Measurements from ENCODE around the gene COL4A2.

COL4A2 gene

DNA sequence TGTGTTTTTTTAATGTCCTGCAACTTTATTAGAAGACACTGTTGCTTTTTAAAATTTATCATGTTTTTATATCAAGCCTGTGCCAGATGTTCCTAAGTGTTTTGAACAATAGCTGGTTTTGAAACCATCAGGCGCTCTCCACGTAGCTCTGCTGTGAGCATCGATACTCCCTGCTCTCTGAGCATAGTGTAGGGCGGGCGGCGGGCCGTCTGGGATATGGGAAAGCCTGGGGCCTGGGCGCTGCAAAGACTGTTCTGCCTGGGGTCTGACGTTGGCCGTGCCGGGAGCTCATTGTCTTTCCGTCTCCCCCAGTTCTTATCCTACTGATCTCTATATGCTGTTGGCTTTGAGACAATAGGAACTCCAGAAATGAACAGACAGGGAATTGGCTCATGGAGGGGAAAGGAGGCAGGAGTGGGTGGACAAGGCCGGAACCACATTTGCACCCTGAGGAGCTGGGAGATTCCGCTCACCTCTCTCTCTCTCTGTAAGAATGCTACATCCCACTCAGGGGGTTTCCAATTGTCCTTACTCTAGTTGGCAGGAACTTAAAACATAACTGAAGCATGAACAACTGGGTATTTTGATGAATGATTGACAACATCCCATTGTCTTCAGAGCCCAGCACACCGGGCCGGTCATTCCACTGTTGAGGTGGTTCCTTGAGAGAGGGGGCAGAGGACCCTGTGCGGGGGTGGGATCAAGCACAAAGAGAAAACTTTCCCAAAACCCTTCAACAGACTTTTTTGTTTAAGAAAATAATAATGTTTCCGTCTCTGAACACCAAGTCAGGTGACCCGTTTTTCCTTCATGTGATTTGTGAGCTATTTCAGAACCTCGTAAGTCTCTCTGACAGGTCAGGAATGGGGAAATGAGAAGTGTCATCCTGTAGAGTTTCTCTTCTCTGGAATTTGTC is 64.7 kb downstream of the COL4A2 start:
- H3K4me3 ChIP-seq (ENCODE audit: control insufficient read depth, low read depth, low read length): no peak overlapping the region
- no peak for DNase-seq (ENCODE audit: low read depth)
- TF ChIP-seq, protein P1, sequence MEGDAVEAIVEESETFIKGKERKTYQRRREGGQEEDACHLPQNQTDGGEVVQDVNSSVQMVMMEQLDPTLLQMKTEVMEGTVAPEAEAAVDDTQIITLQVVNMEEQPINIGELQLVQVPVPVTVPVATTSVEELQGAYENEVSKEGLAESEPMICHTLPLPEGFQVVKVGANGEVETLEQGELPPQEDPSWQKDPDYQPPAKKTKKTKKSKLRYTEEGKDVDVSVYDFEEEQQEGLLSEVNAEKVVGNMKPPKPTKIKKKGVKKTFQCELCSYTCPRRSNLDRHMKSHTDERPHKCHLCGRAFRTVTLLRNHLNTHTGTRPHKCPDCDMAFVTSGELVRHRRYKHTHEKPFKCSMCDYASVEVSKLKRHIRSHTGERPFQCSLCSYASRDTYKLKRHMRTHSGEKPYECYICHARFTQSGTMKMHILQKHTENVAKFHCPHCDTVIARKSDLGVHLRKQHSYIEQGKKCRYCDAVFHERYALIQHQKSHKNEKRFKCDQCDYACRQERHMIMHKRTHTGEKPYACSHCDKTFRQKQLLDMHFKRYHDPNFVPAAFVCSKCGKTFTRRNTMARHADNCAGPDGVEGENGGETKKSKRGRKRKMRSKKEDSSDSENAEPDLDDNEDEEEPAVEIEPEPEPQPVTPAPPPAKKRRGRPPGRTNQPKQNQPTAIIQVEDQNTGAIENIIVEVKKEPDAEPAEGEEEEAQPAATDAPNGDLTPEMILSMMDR (conservative IDR thresholded peaks at IDR 0.05; ENCODE audit: control insufficient read depth, insufficient read depth, low read depth, low read length): no peak

DNA sequence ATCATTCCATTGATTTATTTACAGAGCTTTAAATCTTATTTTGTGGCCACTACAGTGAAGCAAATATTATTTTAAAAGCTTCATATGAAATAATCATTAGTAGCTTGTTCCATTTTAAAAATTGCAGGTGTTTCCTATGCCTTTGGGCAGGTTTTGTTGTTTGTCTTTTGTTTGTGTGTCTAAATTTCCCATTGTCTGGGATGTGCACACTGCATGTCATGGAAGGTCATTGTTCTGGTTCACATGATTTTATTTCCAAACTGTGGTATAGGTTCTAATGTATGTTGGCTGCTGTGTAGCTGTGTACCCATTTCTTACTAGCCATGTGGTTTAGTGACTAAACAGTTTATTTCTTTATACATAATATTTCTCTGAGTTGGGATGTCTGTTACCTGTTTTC is 65.6 kb downstream of the COL4A2 start:
- TF ChIP-seq, protein P1 (conservative IDR thresholded peaks at IDR 0.05; ENCODE audit: control insufficient read depth, insufficient read depth, low read depth, low read length): no peak
- H3K4me3 ChIP-seq (ENCODE audit: control insufficient read depth, low read depth, low read length): no peak overlapping the region
- no peak for DNase-seq (ENCODE audit: low read depth)

DNA sequence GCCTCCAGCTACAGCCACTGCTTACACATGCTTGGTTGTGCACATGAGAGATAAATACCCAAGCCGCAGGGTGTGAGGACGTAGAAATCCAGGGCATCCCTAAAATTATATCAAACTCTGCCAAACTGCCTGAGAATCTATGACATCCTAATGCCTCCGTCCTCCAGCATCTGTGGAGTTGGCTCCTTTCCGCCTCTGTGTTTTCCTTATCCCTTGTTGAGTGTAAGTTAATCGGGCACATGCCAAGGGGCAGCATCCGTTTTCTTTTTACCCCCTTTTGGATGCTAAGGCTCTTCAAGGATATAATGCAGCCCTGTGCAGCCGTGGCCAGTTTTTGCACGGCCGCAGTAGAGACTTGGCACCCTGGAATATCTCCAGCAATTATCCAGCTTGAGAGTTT is 66.5 kb downstream of the COL4A2 start:
- H3K4me3 ChIP-seq (ENCODE audit: control insufficient read depth, low read depth, low read length): no peak overlapping the region
- DNase-seq (ENCODE audit: low read depth): no peak
- TF ChIP-seq, protein P1 (conservative IDR thresholded peaks at IDR 0.05; ENCODE audit: control insufficient read depth, insufficient read depth, low read depth, low read length): no peak

DNA sequence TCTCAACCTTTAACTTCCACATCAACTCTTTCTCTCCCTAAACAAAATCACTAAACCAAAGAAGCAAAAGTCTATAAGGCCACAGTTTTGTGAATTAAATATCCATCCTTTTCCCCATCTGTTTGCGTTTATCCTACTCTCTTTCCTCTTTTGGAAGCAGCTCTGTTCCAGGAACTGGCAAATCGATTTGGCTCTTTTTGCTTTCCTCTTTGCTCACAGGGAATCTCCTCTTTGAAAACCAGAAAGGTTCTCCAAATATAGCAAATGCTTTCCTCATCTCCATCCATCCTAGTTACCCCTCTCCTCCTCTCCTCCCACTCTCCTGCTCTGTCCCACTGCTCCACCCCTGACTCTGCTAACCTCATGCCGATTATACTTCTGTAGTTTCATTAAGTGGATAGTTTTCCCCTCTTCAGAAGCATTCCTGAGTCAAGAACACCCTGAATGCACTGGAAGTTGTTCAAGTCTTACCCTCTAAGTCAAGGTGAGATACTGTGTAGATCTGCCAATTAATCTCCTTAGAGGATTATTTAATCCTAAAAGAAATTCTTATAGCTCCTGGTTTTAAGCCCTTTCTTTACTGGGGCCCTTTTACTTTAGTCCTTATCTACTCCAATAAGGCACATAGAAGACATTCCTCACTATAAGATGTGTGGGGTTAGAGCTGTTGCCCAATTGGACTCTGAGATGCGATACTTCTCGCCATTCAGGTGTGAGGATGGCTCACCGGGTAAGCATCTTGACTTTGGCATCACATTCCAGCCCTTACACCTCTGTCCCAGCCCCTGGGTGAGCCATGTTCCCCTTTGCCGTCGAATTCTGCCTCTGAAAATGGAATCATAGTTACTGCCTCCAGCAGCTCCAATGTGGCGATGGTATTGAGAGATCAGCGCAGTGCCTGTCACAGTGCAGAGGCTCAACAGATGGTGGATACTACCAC is 67.6 kb downstream of the COL4A2 start:
- DNase-seq (ENCODE audit: low read depth): no peak
- TF ChIP-seq, protein P1 (conservative IDR thresholded peaks at IDR 0.05; ENCODE audit: control insufficient read depth, insufficient read depth, low read depth, low read length): no peak
- no peak overlapping the region for H3K4me3 ChIP-seq (ENCODE audit: control insufficient read depth, low read depth, low read length)

DNA sequence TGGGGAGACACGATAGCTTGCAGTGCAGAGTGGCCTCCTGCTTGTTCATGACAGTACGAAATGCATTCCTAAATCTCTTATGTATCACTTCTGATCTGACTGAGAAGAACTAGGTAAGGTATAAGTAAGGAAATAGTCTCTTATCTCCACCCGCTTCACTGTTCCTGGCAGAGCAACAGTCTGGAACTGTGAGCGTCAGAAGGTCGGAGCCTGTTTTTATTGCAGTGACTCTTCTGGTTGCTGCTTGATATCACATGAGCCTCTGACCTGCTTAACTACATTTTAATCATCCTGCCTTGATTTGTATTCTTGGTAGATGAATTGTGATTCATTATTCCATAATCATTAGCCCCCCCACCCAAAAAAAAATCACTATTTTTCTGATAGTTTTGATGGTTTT is 69.0 kb downstream of the COL4A2 start:
- no peak overlapping the region for H3K4me3 ChIP-seq (ENCODE audit: control insufficient read depth, low read depth, low read length)
- TF ChIP-seq, protein P1 (conservative IDR thresholded peaks at IDR 0.05; ENCODE audit: control insufficient read depth, insufficient read depth, low read depth, low read length): no peak
- no peak for DNase-seq (ENCODE audit: low read depth)

DNA sequence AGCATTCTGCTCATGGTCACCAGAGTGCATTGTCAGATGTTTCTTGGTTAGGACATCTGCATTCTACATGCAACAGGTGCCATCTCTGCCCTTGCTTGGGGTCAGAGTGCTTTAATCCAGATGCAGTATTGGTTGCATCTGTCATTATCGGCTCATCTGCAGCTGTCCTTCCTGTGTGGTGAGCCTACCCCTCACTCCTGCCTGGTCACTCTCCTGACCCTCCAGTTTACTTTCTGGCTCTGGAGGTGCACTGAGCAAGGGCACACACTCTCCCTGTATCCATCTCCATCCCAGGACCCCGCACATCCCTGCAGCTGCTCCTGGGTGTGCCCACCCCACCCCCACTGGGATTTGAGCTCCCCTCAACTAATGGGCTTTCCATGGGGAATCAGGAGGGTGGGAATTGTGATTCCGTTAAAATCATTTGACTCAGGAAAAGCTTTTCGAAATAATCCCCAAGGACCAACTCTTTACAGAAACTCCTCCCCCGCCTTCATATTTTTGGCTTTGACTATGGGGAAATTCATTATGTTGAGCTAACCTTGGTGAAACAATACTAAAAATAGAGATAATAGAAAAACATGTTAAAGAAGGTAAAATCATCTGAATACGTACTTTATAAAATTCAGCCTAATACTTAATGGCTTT is 70.2 kb downstream of the COL4A2 start:
- TF ChIP-seq, protein P1 (conservative IDR thresholded peaks at IDR 0.05; ENCODE audit: control insufficient read depth, insufficient read depth, low read depth, low read length): no peak
- H3K4me3 ChIP-seq (ENCODE audit: control insufficient read depth, low read depth, low read length): no peak overlapping the region
- peak; percentile 75 for DNase-seq (ENCODE audit: low read depth)
